ENCODE data around the gene PRICKLE1. TPM values are rescaled to one million over a fixed set of nuclear protein-coding genes. Genes with fewer than 3 reads are reported as not detected.

PRICKLE1 gene
- total and polyA plus RNA-seq, 9 of the 15 experiments (the other 6 are each of a cell fraction or from before 2014, with no cell fraction given) = 0.22 to 0.85 (median 0.31) TPM

- in situ Hi-C loops (cut with MboI) (loop anchor here (25.0 kb wide), 1 partner anchor 416 kb away; the partner anchor contains the start of gene GXYLT1), intact Hi-C loops (cut with micrococcal nuclease) (no loop called here)
- H3K79me2 ChIP-seq (ENCODE audit: control insufficient read depth, insufficient read depth, low read length) = no peaks in the 10 kb centered on the region
- H3K9me1 ChIP-seq (ENCODE audit: control insufficient read depth, insufficient read depth, low read length) = no peaks in the 10 kb centered on the region
- peaks cover 3 to 16% of the 10 kb centered on the region in 2 experiments; a peak in 2 of 5 replicates for H3K27me3 ChIP-seq (ENCODE audit: control insufficient read depth in 2 of 2, insufficient read depth in 2 of 2, low read length in 2 of 2)
- POLR2A ChIA-PET = no interaction called here
- 0 out of 2 replicates have a peak, but pooled peaks cover 3% of the 10 kb centered on the region for H4K20me1 ChIP-seq (replicated peaks; ENCODE audit: control insufficient read depth, insufficient read depth, low read length)
- no peak for DNase-seq (ENCODE audit: extremely low read depth in 1 of 4, low spot score in 3 of 4)
- no peaks in the 10 kb centered on the region; a peak in 1 of 5 replicates for H3K4me1 ChIP-seq (replicated peaks in 1 of 2; ENCODE audit: control insufficient read depth in 2 of 2, insufficient read depth in 2 of 2, low read length in 2 of 2)
- peak; percentile 51; the same call in 2 of the 3 replicates for ATAC-seq
- H3K27ac ChIP-seq (ENCODE audit: extremely low read depth, low read depth, low read length) = no peak overlapping the region
- H3K4me3 ChIP-seq = no peak overlapping the region
- H3K9me3 ChIP-seq (replicated peaks; ENCODE audit: control insufficient read depth, insufficient read depth, low read depth, low read length) = no peaks in the 10 kb centered on the region
- TF ChIP-seq ZNF551 (CRISPR knock-in tag; IDR thresholded peaks at IDR 0.05) (no peak), BRCA1 (IDR thresholded peaks at IDR 0.05) (no peak), BRCA1 (CRISPR knock-in tag; IDR thresholded peaks at IDR 0.05) (no peak), NFATC3 (IDR thresholded peaks at IDR 0.05) (no peak), SRF (CRISPR knock-in tag; IDR thresholded peaks at IDR 0.05) (no peak), COPS2 (conservative IDR thresholded peaks at IDR 0.05) (no peak), RFX5 (IDR thresholded peaks at IDR 0.05; ENCODE audit: low read depth, low read length) (no peak), PPARD (CRISPR knock-in tag; IDR thresholded peaks at IDR 0.05) (no peak), KLF13 (tag; IDR thresholded peaks at IDR 0.05; ENCODE audit: borderline replicate concordance, low read depth) (no peak)
- WGBS (ENCODE audit: insufficient coverage, low coverage, missing lambda C conversion rate) = 11% methylated on average over 14 of the region's 17 CpGs
- H3K36me3 ChIP-seq (ENCODE audit: control insufficient read depth, insufficient read depth, low read length) = no peaks in the 10 kb centered on the region
- no peak for FAIRE-seq
- no TSS peak for BruUV-seq (replicated peaks)
- CTCF ChIA-PET (ENCODE audit: low intra/inter-chr PET ratio) = no interaction called here
- no peak overlapping the region for H3K4me2 ChIP-seq (ENCODE audit: insufficient read depth, low read length)
- H2AFZ ChIP-seq (ENCODE audit: low read depth, low read length) = no peak overlapping the region
- peak overlapping the region in 1 of 2 experiments; percentile 26; a peak in 1 of 4 replicates for H3K9ac ChIP-seq (ENCODE audit: insufficient read depth in 1 of 2, low read depth in 2 of 2, low read length in 2 of 2)
Measured at GRCh38 chr12:42552822-42553221, 36.7 kb downstream of the PRICKLE1 start.
